Measurements from ENCODE around the gene ABCC8.
"Not testable (repeated sequence)": the region's sequence is repeated elsewhere in the genome, so short reads cannot be mapped to it uniquely, and the experiment has no call there.

Gene ABCC8

DNA sequence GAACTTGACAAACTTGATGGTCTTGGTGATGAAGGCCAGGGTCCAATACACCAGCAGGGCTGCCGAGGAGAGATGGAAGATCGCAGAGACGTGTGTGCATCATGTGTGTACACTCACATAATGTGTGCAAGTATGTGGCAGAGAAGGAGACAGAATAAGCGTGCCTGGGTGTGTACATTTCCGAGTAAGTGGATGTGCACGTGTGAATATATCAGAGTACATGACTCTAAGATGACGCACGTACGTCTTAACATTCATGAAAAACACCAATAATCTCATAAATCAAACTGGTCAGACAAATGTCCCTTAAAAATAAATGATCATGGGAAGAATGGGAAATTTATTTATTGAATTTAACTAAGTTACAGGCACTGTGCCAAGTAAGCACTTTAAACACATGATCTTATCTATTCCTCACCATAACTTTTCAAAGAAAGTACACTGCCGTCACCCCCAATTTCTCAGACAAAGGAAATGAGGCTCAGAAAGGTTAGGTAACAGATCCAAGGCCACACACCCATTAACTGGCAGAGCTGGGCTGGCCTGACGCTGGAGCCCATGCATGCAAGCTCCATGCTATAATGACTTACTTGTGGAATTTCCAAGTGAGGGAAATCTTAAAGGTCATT lies 13.0 kb downstream of the ABCC8 start:
- DNase-seq = no peak

DNA sequence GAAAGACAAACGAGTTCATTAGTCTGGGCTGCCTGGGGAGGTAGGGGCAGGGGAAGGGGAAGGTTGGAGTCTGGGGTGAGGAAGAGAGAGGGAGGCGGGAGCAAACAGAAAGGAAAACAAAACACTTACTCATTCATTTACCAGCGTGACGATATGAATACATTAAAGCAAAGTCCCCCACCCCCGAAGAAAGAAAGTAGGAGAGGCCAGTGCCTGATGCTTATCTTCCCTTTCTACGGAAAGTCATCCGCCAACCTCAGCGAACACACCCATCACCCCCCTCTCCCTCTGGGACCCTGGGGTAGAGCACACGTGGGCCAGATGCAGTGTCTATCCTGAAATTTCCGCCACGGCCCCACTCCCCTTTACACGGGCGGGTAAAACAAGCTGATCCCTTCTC lies 13.7 kb downstream of the ABCC8 start:
- DNase-seq = no peak

DNA sequence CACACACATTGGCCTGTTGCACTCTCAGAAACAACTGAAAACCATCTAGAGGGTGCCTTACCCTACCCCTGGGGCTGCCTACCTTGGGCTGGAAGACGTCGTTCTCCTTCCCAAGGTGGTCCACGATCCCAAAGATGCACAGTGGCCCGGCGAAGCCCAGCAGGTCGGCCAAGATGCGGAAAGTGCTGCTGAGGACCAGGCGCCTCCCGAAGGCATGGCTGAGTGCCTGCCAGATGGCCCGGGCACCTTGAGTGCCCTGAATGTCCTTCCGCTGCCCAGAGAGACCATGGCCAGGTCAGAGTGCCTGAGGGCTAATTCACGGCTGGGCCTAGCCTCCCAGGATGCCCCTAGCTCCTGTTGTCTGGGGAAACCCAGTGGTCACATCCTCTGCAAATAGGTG lies 16.2 kb downstream of the ABCC8 start:
- no peak for DNase-seq

- no peak for DNase-seq
Measured at GRCh38 chr11:17459236-17459896, 17.3 kb downstream of the ABCC8 start.

DNA sequence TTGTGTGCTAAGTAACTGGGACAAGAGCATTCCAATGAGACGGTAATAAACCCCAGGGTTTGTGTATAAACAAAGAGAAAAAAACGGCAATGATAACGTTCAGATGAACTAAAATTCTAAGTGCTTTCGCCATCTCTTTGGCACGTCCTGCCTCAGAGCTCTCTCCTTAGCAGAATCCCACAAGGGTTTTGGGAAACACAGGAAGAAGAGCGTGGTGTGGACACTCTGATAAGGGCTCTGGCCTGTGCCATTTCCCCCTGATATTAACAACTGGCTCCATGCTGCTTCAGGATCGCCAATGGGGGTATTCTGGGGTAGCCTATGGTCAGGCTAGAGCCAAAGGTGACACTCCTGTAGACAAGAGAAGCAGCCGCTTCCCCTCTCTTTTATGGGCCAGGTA lies 18.4 kb downstream of the ABCC8 start:
- no peak for DNase-seq

- no peak for DNase-seq
Measured at GRCh38 chr11:17457396-17458173, 19.1 kb downstream of the ABCC8 start.

DNA sequence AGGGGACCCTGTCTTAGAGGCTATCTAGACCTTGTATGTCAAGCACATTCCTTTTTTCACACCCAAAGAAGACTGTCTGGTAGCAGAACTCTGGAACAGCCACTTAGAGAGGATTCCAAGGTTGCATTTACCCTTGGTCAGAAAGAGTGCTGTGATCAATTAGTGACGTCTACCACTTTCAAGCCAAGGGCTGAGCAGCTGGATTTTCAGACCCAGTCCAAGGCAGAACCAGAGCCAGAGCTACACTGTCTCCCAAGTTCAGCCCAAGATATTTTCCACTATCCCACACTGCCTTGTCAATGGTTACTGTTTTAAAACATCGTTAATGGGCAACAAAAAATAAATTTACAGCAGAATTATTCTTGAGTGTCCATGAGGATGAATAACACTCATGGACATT lies 24.0 kb downstream of the ABCC8 start:
- DNase-seq = no peak

DNA sequence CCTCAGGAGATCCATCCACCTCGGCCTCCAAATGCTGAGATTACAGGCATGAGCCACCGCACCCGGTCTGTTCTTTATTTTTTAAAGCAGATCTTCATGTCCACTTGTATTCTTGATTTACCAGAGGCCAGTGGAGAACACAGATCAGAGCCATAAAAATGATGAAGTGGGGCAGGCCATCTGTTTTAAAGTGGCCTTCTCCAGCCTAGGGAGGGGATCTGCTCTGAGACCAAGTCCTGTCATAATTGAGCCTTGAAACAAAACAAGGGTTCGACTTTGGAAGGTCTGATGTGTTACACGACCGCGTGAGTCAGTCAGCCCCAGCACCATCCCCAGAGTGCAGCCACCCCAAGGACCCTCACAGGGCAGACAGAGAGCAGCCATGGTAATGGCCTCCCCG lies 27.5 kb downstream of the ABCC8 start:
- no peak for DNase-seq

DNA sequence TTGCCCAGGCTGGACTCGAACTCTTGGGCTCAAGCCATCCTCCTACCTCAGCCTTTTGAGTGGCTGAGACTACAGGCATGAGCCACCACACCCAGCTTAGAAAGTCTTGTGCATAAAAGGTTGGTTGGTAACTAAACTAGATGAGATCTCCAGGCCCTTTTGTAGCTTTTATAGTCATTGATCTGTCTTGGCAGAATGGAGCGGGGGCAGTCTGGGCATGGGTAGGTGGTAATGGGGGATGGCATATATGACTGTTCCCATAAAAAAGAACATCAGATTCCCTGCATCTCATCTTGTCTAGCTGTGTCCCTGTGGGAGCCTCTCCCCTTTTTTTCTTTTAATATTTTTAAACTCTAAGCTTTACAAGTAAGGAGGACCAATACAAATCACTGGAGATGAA lies 30.2 kb downstream of the ABCC8 start:
- DNase-seq = no peak

- no peak for DNase-seq
Measured at GRCh38 chr11:17445240-17445795, 31.3 kb downstream of the ABCC8 start.

DNA sequence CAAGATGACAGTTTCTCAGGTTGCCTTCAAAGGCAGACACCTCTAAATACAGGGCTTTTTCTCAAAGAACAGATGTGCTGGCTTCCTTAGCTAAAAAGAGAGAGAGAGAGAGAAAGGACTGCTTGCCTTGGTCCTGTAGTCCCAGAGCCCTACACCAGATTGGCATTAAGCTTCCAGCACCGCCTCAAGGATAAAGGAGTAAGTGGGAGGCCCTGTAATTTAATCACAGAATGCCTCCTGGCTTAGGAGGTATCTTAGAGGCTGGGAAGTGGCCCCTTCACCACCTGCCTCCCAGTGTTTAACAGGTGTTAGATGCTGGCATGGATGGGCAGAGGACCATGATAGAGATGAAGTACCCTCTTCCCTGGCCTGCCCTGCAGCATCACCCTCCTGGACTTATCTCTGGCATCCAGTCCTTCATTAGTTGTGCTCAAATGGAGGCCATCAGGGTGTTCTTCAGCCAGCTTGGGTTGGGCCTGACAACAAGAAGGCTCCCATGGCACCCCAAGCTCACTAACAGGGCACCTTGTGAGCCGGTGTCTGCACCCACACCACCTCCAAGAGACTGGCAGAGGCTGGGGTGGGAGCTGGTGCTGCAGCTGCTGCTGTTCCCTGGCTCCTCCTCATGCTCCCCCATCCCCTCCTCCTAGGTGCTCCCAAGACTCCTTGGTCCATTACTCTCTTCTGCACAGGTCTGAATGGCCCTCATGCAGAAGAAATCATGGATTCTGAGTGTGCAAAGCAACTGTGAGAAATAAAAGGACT lies 32.5 kb downstream of the ABCC8 start:
- DNase-seq = peak; percentile 76

DNA sequence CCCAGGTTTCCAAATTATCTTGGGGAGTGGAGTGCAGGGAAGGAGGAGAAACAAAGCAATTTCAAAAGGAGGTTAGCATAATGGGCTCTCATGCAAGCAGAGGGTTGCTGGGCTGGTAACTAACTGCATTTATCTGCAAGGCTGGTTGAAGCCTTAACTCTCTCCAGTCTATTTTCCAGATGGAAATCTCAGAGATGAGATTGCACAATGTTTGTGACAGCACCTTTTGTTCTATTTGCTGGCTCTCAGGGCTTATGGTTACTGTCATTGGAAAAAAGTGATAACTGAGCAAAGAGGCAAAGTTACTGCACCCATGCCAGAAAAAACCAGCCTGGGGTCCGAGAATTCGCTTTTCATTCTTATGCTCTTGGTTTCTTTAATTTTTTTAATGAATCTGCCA lies 33.2 kb downstream of the ABCC8 start:
- peak; percentile 38 for DNase-seq

GRCh38 chr11:17443000-17443399 lies 33.6 kb downstream of the ABCC8 start:
- DNase-seq = peak; percentile 38

GRCh38 chr11:17439316-17439782 lies 37.3 kb downstream of the ABCC8 start:
- peak; percentile 99 for DNase-seq

DNA sequence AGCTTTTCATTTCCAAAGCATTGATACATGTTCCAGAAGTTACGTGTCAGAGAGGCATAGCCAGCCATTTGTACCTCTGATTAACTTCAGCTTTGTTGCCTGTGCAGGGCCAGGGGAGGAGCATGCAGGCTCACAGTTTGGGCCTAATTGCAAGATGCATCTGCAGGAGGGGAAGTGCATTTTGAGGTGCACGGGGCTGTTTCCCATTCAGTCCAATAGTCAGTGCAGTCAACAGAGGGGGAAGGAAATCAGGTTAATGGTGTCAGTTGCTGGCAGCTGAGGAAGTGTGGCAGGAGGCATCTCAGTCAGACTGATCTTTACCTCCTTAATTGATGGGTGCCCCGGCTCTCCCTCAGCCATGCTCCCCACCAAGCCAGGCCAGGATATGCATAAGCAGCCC lies 39.3 kb downstream of the ABCC8 start:
- DNase-seq = peak; percentile 66

DNA sequence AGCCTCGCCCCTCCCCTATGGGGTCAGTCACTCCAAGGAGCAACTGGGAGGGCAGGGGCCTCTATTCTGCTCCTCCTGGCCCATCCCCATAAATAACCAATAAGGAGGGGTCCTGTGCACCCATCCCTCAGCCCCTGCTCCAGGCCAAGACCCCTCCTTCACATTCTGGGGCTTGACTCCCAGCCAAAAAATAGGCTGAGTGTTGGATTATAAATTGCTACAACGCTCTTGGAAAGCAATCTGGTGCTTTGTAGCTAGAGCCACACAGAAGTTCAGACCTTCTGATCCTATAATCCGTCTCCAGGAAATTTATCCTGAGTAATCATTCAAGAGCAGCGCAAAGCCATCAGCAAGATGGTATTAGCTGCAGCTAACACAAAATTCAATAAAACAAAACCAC lies 42.5 kb downstream of the ABCC8 start:
- DNase-seq = no peak

GRCh38 chr11:17432002-17432401 lies 44.6 kb downstream of the ABCC8 start:
- peak; percentile 47 for DNase-seq

DNA sequence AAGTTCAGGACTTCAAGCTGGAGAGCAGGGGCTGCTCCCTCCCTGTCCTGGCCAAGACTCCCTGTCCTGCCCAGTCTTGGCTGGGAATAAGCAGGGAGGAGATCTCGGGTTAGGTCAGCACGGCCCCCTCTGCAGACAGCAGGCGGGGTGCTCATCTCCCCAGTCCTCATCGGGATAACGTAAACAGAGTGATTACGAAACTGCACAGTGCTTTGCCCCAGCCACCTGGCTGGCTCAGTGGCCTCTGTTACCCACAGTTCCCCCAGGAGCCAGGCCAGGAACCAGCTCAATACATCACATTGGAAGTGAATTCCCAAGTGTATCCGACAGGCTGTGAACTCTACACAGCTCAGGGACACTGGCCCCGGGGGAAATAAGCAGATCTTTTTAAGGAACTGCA lies 45.5 kb downstream of the ABCC8 start:
- peak; percentile 43 for DNase-seq

- no peak for DNase-seq
Measured at GRCh38 chr11:17430616-17431015, 46.0 kb downstream of the ABCC8 start.

- peak; percentile 10 for DNase-seq
Measured at GRCh38 chr11:17428925-17429324, 47.7 kb downstream of the ABCC8 start.

- no peak for DNase-seq
Measured at GRCh38 chr11:17428261-17428660, 48.4 kb downstream of the ABCC8 start.

DNA sequence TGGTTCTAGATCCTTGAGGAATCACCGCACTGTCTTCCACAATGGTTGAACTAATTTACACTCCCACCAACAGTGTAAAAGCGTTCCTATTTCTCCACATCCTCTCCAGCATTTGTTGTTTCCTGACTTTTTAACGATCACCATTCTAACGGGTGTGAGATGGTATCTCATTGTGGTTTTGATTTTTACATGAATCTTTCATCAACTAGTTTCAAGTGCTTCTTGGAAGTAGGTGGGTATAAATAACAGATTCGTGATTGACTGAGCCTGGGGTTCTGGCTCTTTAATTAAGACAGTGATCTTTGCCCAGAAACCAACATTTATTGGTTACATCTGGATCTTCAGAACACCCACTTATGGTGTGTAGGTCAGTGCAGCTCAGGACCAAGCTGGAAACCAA lies 50.4 kb downstream of the ABCC8 start:
- not testable (repeated sequence) for DNase-seq

Data from NCI-H69 (cell line).